Heart left ventricle (tissue), 13 donors: Measurements from ENCODE around the gene PLA2G12B.

Experiments
- CTCF ChIP-seq, 12 donors: fragments of 200-600 bp; sonication (generic) in 4 of 12; IDR thresholded peaks; one replicate each; pipeline versions ENCODE4 v1.5.0 to v1.8.0; 2018 to 2022; ENCODE audit warnings: antibody characterized with exemption in 12 of 12, mild to moderate bottlenecking in 5 of 12
- POLR2A ChIP-seq, 2 donors: fragments of 450-650 bp; IDR thresholded peaks; one replicate each; pipeline ENCODE4 v1.6.1; 2017; ENCODE audit warnings: antibody characterized with exemption in 2 of 2, mild to moderate bottlenecking in 2 of 2, moderate library complexity in 2 of 2
- donor health status: ischemic (EF 13 %, LVEDD 7.1; RV severe dilation, severe dysfunction).
- donor health status: DM: no; HTN: yes; CAD: no.
- donor health status: DM: no; HTN: no; CAD: no.
- donor health status: ischemic (EF 25% LVEDD 6.9; RV normal size, moderate dysfunction).
- donor health status: ischemic (EF 25% LVEDD 5.7; RV mildly dilated, moderate dysfunction).
- donor health status: ischemic (EF 35%, LVEDD 5.7; RV mildly dilated, moderate dysfunction).
- donor health status: nonischemic (EF 11% LVEDD 7.7; RV severe dilation, severe dysfunction).
- donor health status: DM: yes; HTN: yes; CAD: no.
- donor health status: PGD.
- donor health status: ischemic (EF 29% LVEDD 5.4; RV normal size, mild dysfunction).
- donor health status: nonischemic (EF 23%, LVEDD 6.1; RV moderate dilation, normal function).

- no peak for TF ChIP-seq CTCF (IDR thresholded peaks at IDR 0.05)
- TF ChIP-seq POLR2A (IDR thresholded peaks at IDR 0.05), result no peak
These were observed 22.2 kb downstream of the PLA2G12B start for GRCh38 chr10:72932259-72933015.
